Retina (tissue), 1 donor: Measurements from ENCODE around the gene MARK3.
"Not testable (repeated sequence)": the region's sequence is repeated elsewhere in the genome, so short reads cannot be mapped to it uniquely, and the experiment has no call there.

Source experiments
- DNase-seq: peaks from one replicate; pipeline ENCODE4 v3.0.0-alpha.2; 2016

Gene MARK3

DNA sequence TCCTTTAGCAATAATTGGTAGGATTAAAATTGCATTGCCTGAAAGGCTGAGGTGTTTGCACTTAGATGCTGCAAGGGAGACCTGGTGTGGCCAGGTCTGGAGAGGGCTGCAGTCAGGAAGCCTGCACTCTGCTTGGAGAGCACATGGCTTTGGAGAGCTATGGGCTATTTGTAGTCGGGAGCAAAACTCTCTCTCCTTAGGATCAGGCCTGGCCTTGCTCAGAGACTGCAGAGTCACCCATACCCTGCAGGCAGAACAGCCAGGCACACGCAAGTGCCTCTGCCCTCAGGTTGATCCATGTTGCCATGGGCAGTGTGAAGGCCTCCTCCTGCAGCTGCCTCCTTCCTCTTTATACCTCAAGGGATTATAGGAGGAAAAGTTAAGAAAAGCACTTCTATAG lies 110.6 kb downstream of the MARK3 start:
- no peak for DNase-seq

DNA sequence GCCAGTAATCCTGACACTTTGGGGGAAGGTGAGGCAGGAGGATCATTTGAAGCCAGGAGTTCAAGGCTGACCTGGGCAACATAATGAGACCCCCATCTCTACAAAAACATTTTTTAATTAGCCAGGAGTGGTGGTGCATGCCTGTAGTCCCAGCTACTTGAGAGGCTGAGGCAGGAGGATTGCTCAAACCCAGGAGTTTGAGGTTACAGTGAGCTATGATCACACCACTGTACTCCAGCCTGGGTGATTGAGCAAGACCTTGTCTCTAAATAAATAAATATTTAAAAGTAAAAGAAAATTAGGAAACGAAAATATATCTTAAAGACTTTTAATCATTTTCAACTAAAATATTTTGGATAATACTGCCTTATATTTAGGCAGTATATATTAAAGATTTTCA lies 111.6 kb downstream of the MARK3 start:
- DNase-seq, result no peak

DNA sequence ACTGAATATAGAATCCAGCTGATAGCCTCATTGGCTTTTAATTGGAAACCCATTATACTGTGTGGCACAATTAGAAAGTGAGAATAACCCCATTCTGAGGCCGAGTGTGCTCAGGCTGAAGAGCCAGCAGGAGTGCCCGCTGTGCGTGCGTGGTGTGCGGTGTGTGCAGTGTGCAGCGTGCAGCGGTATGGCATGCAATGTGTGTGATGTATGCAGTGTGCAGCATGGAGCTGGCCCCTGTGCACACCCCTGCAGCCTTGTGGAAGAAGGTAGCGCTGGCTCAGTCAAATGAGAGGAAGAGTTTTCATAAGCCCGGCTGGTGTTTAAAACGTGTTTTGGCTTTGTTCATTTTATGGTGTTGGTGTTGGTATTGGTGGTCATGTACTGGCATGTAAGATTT lies 114.5 kb downstream of the MARK3 start:
- no peak for DNase-seq

DNA sequence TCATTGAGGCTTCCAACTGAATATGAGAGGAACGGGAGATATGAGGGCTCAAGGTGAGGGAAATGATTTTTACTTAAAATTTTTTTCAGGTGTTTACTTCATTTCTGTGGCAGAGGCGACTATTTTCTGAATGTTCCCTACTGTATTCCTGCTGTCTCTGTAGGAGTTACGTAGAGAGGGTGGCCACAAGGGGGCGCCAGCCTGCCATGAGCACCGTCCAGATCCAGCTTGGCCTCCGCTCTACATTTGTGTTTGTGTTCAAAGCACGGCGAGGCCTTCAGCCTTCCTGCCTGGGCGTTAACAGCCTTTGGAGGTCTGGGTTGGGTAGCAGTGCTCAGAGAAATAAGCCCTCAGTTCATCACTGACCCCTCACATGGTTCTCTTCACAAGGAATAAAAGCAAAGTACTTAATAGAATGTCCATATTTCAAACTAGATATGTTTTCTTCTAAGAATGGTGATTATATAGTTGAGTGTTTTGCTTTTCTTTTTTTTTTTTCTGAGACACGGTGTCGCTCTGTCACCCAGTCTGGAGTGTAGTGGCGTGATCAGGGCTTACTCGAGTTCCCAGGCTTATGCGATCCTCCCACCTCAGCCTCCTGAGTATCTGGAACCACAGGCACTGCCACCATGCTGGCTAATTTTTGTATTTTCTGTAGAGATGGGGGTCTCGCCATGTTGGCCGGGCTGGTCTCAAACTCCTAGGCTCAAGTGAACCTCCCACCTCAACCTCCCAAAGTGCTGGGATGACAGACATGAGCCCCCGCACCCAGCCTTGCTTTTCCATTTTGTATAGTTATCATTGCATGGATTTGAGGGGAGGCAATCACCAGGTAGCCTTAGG lies 115.2 kb downstream of the MARK3 start:
- DNase-seq, result peak; percentile 85

DNA sequence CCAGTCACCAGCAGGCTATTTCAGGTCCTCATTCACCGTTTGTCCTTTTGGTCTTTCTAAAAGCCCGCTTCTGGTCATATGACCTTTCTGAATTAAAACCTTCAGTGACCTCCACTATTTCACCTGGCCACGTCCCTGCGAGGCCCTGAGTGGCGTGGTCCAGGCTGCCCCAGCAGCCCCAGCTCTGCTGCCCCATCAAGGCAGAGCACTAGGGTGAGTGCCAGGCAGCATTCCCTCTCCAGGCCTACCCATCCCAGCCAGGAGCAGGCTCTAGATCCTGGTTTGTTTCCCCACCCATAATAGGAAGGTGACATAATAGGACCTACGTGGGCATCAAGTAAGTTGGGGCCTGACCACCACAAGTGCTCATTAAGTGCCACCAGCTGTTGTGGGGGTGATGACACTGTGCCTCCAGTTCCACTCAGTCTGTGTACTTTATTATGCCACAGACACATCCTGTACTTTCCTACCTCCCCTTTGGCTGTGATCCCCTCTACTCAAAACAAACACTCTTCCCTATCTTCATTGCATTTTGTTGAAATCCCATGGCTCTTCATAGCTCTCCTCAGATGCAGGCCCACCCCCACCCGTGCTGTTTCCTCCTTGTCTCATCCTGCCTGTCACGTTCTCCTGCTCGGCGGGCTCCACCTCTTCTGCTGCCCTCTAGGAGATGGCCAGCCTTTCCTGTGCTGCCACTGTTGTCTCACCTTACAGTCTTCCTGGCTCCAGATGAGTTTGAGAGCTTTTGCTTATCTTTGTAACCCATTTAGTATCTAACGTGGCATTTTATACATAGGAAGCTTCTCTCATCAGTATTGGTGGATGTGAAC lies 116.0 kb downstream of the MARK3 start:
- no peak for DNase-seq

DNA sequence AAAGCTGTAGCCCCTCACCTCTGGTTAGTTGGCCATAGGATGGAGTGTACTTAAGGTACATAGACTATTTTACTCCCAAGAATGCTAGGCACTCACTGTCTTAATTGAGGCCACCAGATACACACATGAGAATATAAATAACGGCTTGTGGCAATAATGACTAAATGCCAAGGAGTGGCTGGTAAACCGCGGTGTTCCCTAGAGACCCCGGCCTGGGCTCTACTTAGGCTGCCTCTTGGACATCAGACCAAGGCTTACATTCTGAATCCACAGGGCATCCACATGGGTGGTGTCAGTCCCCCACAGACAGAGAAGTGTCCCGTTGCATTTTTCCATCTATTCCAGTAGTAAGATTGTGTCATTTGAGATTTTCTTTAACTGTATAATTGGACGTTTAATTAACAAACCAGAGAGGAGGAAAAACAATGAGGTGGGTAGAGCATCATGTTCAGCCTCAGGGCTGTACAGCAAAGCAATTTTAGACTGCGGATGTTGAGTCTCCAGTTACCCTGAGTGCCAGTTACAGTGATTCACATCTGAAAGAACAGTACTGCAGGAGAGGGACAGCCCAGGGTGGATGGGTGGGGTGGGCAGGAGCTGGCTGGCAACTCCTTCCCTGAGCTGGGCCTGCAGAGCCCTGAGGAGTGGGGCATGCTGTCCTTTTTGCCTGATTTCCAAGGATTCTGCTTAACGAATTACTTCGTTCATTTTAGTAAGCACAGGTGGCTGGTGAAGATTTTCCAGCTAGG lies 116.9 kb downstream of the MARK3 start:
- no peak for DNase-seq

DNA sequence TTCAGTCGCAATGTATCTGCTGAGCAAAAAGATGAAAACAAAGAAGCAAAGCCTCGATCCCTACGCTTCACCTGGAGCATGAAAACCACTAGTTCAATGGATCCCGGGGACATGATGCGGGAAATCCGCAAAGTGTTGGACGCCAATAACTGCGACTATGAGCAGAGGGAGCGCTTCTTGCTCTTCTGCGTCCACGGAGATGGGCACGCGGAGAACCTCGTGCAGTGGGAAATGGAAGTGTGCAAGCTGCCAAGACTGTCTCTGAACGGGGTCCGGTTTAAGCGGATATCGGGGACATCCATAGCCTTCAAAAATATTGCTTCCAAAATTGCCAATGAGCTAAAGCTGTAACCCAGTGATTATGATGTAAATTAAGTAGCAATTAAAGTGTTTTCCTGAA lies 117.7 kb downstream of the MARK3 start:
- no peak for DNase-seq

DNA sequence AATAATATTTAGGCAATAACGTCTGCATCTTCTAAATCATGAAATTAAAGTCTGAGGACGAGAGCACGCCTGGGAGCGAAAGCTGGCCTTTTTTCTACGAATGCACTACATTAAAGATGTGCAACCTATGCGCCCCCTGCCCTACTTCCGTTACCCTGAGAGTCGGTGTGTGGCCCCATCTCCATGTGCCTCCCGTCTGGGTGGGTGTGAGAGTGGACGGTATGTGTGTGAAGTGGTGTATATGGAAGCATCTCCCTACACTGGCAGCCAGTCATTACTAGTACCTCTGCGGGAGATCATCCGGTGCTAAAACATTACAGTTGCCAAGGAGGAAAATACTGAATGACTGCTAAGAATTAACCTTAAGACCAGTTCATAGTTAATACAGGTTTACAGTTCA lies 118.1 kb downstream of the MARK3 start:
- no peak for DNase-seq

DNA sequence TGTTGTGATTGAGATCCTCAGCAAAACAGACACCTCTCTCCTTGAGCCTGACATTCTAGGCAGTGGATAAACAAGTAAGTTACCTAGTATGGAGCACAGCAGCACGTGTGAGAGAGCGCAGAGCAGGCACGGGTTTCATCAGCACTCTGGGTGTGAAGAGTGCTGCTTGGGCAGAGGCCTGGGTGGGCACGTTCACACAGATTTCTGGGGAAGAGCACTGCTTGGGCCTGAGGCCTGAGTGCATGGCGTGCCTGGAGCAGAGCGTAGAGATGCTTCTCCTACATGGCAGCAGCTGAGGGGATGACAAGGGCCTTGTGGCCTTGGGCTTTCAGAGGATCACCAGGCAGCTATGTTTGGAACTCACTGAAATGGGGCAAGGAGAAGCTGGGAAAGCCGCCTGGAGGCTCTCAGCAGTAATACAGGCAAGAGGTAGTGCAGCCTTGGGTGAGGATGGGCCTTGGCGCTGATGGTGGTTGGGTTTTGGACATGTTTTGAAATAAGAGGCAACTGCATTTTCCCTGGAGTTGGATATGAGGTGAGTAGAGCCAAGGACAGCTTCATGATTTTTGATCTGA lies 119.9 kb downstream of the MARK3 start:
- DNase-seq, result no peak

DNA sequence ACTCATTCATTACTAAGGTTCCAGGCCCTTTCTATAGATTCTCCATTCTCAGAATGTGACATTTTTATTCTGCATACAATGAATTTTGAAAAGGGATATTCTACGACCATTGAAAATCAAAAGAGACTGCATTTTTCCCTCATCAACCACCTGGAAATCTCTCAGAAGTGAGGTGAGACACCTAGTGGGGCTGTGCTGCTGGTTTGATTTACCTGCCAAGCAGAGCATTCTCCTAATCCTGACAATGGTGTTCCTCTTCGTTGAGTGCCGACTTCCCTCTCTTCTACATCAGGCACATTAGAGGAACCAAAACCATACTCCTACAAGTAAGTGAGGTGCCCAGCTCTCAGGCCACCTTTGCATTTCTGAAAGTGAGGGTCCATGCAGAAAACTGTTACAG lies 122.5 kb downstream of the MARK3 start:
- no peak for DNase-seq

DNA sequence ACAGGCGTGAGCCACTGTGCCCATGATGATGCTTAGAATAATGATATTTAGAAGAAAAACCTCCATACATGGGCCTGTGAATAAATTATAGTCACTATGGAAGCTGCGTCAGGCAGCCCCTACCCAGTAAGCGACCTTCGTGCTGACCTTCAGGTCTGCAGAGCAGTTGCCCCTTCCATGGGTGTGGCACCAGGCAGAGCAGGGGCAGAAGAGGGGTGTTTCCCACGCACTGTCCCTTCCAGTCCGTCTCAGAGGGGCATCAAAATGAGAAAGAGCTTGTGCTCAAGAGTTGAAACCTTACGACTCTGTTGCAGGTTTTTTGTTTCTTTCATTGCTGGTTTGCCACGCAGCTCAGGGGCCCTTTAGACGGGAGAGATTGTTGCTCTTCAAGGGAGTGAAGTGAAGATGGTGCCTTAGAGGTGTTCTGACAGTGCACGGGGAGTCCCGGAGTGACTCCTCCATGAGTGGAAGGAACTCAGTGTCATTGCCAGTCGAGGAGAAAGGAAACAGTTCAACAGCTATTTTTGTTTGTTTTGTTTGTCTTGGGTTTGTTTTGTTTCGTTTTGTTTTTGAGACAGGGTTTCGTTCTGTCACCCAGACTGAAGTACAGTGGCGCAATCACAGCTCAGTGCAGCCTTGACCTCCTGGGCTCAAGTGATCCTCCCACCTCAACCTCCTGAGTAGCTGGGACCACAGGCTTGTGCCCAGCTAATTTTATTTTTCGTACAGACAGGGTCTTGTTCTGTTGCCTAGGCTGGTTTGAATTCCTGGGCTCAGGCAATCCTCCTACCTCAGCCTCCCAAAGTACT lies 123.5 kb downstream of the MARK3 start:
- no peak for DNase-seq

DNA sequence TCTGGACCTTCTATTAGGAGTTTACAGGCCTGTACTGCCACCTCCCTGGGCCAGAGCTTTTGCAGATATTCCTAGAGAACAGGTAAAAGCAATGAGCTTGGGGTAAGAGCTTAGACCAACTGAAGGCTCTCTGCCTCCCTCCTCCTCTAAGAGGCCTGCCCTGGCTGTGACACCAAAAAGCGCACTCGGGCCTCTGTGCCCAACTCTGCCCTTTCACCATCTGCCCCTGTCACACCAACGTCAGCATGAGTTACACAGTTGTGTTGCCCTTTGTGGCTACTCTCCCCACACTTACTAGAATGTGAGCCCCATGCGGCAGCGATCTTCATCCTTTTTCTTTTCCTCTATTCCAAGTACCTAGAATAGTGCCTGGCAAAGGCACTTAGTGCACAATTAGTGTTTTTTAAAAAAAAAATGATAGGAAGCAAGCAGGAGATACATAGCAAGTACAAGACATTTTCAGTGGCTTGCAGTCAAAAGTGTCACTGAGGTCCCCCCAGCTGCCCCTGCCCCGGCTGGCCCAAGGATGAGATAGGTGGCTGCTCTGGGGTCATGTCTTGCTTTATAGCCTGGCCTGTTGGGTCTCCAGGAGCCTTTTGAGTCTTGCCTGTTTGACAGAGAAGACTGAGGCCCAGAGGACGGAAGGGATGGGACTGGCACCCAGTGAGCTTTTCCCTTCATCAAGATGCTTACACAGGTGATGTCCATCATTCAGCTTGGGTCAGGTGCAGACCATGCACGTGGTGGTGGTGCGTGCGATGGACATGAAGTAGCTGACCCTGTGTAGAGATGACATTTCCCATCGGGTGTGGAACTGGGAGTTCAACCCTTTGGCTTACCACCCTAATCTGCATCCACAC lies 124.9 kb downstream of the MARK3 start:
- no peak for DNase-seq

DNA sequence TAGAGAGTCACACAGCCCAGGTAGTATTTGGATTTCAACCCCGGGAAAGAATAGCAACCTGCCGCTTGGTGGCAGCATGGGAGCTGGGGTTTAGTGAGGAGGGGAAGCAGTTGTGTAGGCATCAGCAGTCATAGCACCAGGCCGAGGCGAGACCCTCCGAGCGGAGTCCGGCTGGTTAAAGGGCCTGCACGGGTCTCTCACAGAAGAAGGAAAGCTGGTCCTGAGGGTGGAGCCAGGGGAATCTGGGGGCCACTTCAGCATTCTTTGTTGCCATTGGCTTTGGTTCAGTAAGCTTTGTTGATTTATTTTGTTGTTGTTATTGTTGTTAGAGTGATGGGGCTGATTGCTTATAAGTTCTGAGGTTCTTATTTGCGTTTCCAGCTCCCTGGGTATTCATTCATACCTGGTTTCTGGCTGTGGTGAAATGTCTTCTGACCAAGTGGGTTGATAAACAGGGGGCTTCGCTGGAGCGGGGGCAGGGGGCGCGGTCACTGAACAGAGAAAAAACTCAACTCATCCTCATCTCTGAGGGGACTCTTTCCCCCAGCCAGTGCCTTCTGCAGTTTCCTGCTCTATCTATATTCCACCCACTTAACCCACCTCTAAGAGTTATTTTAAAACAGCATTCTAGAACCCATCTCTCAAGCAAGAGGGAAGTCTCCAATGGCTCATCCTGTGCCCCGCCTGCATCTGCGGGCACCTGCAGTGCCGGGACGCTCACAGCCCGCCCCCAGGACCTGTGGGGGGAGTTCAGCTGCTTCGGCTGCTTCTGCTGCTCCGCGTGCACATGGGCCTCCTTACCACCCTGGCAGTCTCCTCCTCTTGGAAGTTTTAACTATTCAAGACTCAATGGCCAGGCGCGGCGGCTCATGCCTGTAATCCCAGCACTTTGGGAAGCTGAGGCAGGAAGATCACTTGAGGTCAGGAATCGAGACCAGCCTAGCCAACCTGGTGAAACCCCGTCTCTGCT lies 125.8 kb downstream of the MARK3 start:
- no peak for DNase-seq

DNA sequence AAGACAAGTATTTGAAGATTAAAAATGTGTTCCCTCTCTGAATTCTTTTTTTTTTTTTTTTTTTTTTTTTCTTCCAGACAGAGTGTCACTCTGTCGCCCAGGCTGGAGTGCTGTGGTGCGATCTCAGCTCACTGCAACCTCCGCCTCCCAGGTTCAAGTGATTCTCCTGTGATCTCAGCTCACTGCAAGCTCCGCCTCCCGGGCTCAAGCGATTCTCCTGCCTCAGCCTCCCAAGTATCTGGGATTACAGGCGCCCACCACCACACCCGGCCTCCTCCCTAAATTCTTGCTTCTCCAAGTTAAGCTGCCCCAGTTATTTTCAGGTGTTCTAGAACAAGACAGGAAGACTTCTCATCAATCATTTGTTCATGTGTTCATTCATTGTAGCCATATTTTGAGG lies 127.0 kb downstream of the MARK3 start:
- not testable (repeated sequence) for DNase-seq

DNA sequence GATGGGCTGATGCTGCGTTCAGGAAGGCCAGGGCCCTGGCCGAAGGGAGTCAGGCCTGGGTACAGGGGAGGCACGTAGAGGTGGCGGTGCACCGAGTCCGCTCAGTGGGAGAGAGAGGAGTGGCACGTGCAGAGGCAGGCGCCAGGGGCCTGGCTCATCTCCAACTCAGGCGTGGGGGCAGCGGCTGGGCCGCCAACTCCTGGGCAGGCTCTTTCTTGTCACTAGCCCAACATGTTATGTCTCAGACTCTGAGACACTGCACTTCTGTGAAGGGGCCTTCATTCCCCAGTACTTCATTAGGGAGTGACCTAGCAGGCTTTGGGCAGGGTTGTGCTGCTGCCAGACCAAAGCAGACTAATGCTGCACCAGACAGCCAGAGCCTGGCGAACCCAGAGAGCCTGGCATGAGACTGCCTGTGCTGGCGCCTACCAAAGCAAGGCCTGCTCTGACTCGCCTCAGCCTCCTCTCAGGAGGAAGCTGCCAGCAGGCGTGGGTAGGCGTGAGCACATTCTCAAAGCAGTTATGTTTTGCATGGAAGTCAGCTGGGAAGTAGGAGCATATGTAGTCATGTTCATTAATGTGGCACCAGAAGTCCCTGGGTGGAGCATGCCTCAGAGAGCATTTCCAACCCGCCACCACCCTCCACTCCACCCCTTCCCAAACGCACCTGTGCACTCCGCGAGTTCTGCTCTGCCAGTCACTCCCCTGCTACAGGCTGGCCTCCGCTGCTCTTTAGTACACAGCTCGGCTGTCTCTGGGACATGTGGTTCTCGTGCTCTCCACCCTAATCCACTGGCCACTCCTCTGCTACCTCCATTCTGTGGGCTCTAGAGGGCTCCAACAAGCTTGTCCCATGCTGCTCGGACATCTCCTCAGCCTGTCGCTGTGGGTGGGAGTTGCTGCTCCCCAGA lies 127.7 kb downstream of the MARK3 start:
- DNase-seq, result peak; percentile 65

DNA sequence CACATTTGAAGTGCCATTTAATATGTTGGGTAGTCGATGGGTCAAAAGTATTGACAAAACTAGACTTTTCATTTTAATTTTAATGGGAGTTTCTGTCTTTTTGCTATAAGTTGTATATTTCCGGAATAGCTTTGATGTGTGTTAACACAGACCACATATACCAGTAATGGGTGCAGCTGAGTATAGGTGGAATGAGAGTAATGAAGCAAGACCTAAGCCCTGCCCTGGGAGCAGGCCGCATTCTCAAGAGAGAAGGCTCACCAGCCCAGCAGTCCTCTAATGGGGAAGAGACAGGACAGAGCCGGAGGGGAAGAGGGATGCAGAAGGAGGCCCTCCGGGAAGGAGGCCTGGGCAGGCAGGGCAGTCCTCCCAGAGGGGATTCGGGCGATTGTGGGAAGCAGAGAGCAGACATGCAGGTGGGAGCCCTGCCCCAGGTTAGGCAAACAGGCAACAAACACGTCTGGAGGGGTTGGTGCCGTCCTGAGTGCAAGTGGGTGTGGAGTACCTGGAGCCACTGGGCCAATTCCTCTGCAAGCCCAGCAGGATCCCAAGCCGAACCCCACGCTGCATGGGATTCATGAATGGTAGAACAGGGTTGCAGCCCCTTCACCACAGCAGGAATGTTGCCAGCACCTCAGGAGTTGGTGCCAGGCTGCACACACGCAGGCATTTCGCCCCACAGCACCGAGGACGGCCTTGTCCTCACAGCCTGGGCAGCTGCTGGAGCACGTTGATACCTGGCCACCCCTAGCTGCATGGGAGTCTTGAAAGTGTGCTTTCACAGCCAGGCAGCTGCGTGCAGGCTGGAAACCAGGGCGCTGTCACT lies 129.6 kb downstream of the MARK3 start:
- DNase-seq, result no peak

DNA sequence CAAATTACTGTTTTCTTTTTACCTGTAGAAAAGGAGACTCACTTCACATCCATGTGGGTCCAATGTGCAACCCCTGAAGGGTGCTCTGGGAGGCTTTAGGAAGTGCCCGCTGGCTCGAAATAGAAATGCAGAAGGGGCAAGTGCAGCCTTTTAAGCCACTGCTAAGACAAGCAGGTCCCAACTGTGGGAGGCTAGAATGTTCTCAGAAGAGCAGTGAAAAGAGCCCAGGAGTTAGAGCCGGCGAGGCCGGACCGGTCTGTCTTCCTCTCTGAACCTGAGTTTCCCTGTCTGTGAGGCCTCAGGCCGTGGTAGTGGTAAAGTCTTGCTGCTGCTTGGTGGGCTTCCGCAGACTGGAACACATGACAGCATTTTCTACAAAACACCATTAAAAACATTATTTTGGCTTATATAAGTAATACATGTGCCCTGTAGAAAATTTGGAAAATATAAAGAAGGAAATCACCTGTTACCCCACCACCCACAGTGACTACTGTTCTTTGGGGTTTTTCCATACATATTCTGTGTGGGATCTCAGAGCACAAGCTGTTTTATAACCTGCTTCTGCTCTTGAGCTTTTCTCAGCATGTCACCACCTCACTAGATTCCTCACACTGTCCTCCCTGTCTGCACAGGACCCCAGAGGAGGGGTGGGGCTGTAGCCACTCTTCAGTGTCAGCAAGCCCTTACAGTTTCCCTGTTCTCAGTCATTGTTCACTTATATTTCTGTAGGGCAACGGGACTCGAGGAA lies 131.4 kb downstream of the MARK3 start:
- DNase-seq, result no peak
